ENCODE results near the gene CCDC47. TPM values are rescaled to one million over a fixed set of nuclear protein-coding genes. Genes with fewer than 3 reads are reported as not detected.
"Not testable (repeated sequence)": the region's sequence is repeated elsewhere in the genome, so short reads cannot be mapped to it uniquely, and the experiment has no call there.

Gene CCDC47
- total RNA-seq, 2 donors from 2014 or later: 57.1 to 69.7 TPM

- DNase-seq (ENCODE audit: low spot score): no peak
- H3K36me3 ChIP-seq: peaks cover 97% of the 10 kb centered on the region
- H3K9me3 ChIP-seq: no peaks in the 10 kb centered on the region
- no peak overlapping the region for H3K4me3 ChIP-seq
- TF ChIP-seq CTCF (IDR thresholded peaks at IDR 0.05): no peak
- no peak overlapping the region for H3K27ac ChIP-seq
- no peaks in the 10 kb centered on the region for H3K27me3 ChIP-seq
- no peaks in the 10 kb centered on the region for H3K4me1 ChIP-seq
These were observed 36.6 kb upstream of the CCDC47 start for GRCh38 chr17:63809970-63810369.

- Histone ChIP-seq H3K27ac (no peak overlapping the region), H3K9me3 (no peaks in the 10 kb centered on the region), H3K36me3 (peaks cover 95% of the 10 kb centered on the region), H3K4me1 (no peaks in the 10 kb centered on the region), H3K27me3 (no peaks in the 10 kb centered on the region), H3K4me3 (no peak overlapping the region)
- DNase-seq (ENCODE audit: low spot score): no peak
- no peak for TF ChIP-seq CTCF (IDR thresholded peaks at IDR 0.05)
These were observed 32.2 kb upstream of the CCDC47 start for GRCh38 chr17:63805591-63805990.

GRCh38 chr17:63804328-63804727 lies 30.9 kb upstream of the CCDC47 start:
- no peak for DNase-seq (ENCODE audit: low spot score)
- Histone ChIP-seq H3K27me3 (no peaks in the 10 kb centered on the region), H3K9me3 (no peaks in the 10 kb centered on the region), H3K36me3 (peaks cover 94% of the 10 kb centered on the region), H3K27ac (no peak overlapping the region), H3K4me3 (no peak overlapping the region), H3K4me1 (no peaks in the 10 kb centered on the region)
- no peak for TF ChIP-seq CTCF (IDR thresholded peaks at IDR 0.05)

GRCh38 chr17:63800783-63801182 lies 27.4 kb upstream of the CCDC47 start:
- no peak overlapping the region for H3K27ac ChIP-seq
- no peak overlapping the region for H3K4me3 ChIP-seq
- H3K9me3 ChIP-seq: no peaks in the 10 kb centered on the region
- H3K27me3 ChIP-seq: no peaks in the 10 kb centered on the region
- peaks cover 97% of the 10 kb centered on the region for H3K36me3 ChIP-seq
- no peak for DNase-seq (ENCODE audit: low spot score)
- no peak for TF ChIP-seq CTCF (IDR thresholded peaks at IDR 0.05)
- H3K4me1 ChIP-seq: no peaks in the 10 kb centered on the region

- no peak for DNase-seq (ENCODE audit: low spot score)
- TF ChIP-seq CTCF (IDR thresholded peaks at IDR 0.05): no peak
- Histone ChIP-seq H3K4me3 (no peak overlapping the region), H3K36me3 (peaks cover 97% of the 10 kb centered on the region), H3K4me1 (no peaks in the 10 kb centered on the region), H3K27ac (no peak overlapping the region), H3K27me3 (no peaks in the 10 kb centered on the region), H3K9me3 (no peaks in the 10 kb centered on the region)
These were observed 25.2 kb upstream of the CCDC47 start for GRCh38 chr17:63798572-63799106.

GRCh38 chr17:63796375-63796774 lies 23.0 kb upstream of the CCDC47 start:
- H3K4me3 ChIP-seq; H3K4me1 ChIP-seq; H3K27ac ChIP-seq; DNase-seq (ENCODE audit: low spot score); H3K9me3 ChIP-seq; H3K27me3 ChIP-seq: not testable (repeated sequence)
- H3K36me3 ChIP-seq: peaks cover 92% of the 10 kb centered on the region
